C1 segment of cervical spinal cord (tissue), 14 donors: Measurements from ENCODE around the gene NELFCD.

Source experiments
- DNase-seq, 14 donors: peaks; one replicate each; lab custom pipeline; 2025; lab: John Stamatoyannopoulos, UW

Gene NELFCD

GRCh38 chr20:59044295-59044694, 63.2 kb downstream of the NELFCD start:
- DNase-seq: no peak
